ENCODE data around the gene CCDC200.
"Not testable (repeated sequence)": the region's sequence is repeated elsewhere in the genome, so short reads cannot be mapped to it uniquely, and the experiment has no call there.

CCDC200 gene

GRCh38 chr17:43211123-43211479 is 17.3 kb downstream of the CCDC200 start:
- DNase-seq (ENCODE audit: low read depth, low spot score) = no peak
- TF ChIP-seq YY1 (IDR thresholded peaks at IDR 0.05; ENCODE audit: insufficient read depth, insufficient read length) = no peak
- TF ChIP-seq SUZ12 (IDR thresholded peaks at IDR 0.05; ENCODE audit: extremely low read depth, insufficient read depth, insufficient read length) = no peak
- no peak for TF ChIP-seq ZNF274 (IDR thresholded peaks at IDR 0.05; ENCODE audit: low read depth, low read length)
- peak overlapping the region; percentile 43 for H3K4me3 ChIP-seq (ENCODE audit: insufficient read length, low read depth)
- no peaks in the 10 kb centered on the region for H3K9me3 ChIP-seq (ENCODE audit: insufficient read depth, low read length)
- H3K36me3 ChIP-seq (ENCODE audit: insufficient read depth, insufficient read length, low read length) = peaks cover 36% of the 10 kb centered on the region
- no peaks in the 10 kb centered on the region for H3K27me3 ChIP-seq (ENCODE audit: insufficient read depth, insufficient read length)
- H3K9ac ChIP-seq (ENCODE audit: insufficient read length, low read depth) = peak overlapping the region; percentile 70
- no peaks in the 10 kb centered on the region for H3K4me1 ChIP-seq (ENCODE audit: insufficient read depth, insufficient read length)

GRCh38 chr17:43210576-43210975 is 17.8 kb downstream of the CCDC200 start:
- H3K27me3 ChIP-seq (ENCODE audit: insufficient read depth, insufficient read length) = no peaks in the 10 kb centered on the region
- no peaks in the 10 kb centered on the region for H3K4me1 ChIP-seq (ENCODE audit: insufficient read depth, insufficient read length)
- TF ChIP-seq SUZ12 (IDR thresholded peaks at IDR 0.05; ENCODE audit: extremely low read depth, insufficient read depth, insufficient read length) (no peak), YY1 (IDR thresholded peaks at IDR 0.05; ENCODE audit: insufficient read depth, insufficient read length) (no peak), ZNF274 (IDR thresholded peaks at IDR 0.05; ENCODE audit: low read depth, low read length) (no peak)
- no peak for DNase-seq (ENCODE audit: low read depth, low spot score)
- no peaks in the 10 kb centered on the region for H3K9me3 ChIP-seq (ENCODE audit: insufficient read depth, low read length)
- H3K9ac ChIP-seq (ENCODE audit: insufficient read length, low read depth) = peak overlapping the region; percentile 70
- H3K4me3 ChIP-seq (ENCODE audit: insufficient read length, low read depth) = no peak overlapping the region
- H3K36me3 ChIP-seq (ENCODE audit: insufficient read depth, insufficient read length, low read length) = peaks cover 31% of the 10 kb centered on the region

- not testable (repeated sequence) for H3K4me3 ChIP-seq (ENCODE audit: insufficient read length, low read depth); DNase-seq (ENCODE audit: low read depth, low spot score)
- peaks cover 56% of the 10 kb centered on the region for H3K36me3 ChIP-seq (ENCODE audit: insufficient read depth, insufficient read length, low read length)
These were observed 25.4 kb downstream of the CCDC200 start for GRCh38 chr17:43203013-43203412.

GRCh38 chr17:43200127-43200526 is 28.3 kb downstream of the CCDC200 start:
- Histone ChIP-seq H3K4me3 (ENCODE audit: insufficient read length, low read depth) (no peak overlapping the region), H3K9me3 (ENCODE audit: insufficient read depth, low read length) (no peaks in the 10 kb centered on the region), H3K36me3 (ENCODE audit: insufficient read depth, insufficient read length, low read length) (peaks cover 70% of the 10 kb centered on the region), H3K4me1 (ENCODE audit: insufficient read depth, insufficient read length) (peaks cover 2% of the 10 kb centered on the region), H3K27me3 (ENCODE audit: insufficient read depth, insufficient read length) (no peaks in the 10 kb centered on the region), H3K9ac (ENCODE audit: insufficient read length, low read depth) (no peak overlapping the region)
- TF ChIP-seq YY1 (IDR thresholded peaks at IDR 0.05; ENCODE audit: insufficient read depth, insufficient read length) (no peak), ZNF274 (IDR thresholded peaks at IDR 0.05; ENCODE audit: low read depth, low read length) (no peak), SUZ12 (IDR thresholded peaks at IDR 0.05; ENCODE audit: extremely low read depth, insufficient read depth, insufficient read length) (no peak)
- DNase-seq (ENCODE audit: low read depth, low spot score) = no peak

More at GRCh38 chr17:43203013-43203412, 25.4 kb downstream of the CCDC200 start:
- H3K9me3 ChIP-seq (ENCODE audit: insufficient read depth, low read length); H3K27me3 ChIP-seq (ENCODE audit: insufficient read depth, insufficient read length); H3K4me1 ChIP-seq (ENCODE audit: insufficient read depth, insufficient read length); H3K9ac ChIP-seq (ENCODE audit: insufficient read length, low read depth): not testable (repeated sequence)

GRCh38 chr17:43199633-43200032 is 28.8 kb downstream of the CCDC200 start:
- H3K4me3 ChIP-seq (ENCODE audit: insufficient read length, low read depth) = no peak overlapping the region
- H3K27me3 ChIP-seq (ENCODE audit: insufficient read depth, insufficient read length) = no peaks in the 10 kb centered on the region
- peaks cover 74% of the 10 kb centered on the region for H3K36me3 ChIP-seq (ENCODE audit: insufficient read depth, insufficient read length, low read length)
- TF ChIP-seq SUZ12 (IDR thresholded peaks at IDR 0.05; ENCODE audit: extremely low read depth, insufficient read depth, insufficient read length) = no peak
- no peak for TF ChIP-seq ZNF274 (IDR thresholded peaks at IDR 0.05; ENCODE audit: low read depth, low read length)
- no peak for TF ChIP-seq YY1 (IDR thresholded peaks at IDR 0.05; ENCODE audit: insufficient read depth, insufficient read length)
- H3K4me1 ChIP-seq (ENCODE audit: insufficient read depth, insufficient read length) = peaks cover 2% of the 10 kb centered on the region
- no peak for DNase-seq (ENCODE audit: low read depth, low spot score)
- no peak overlapping the region for H3K9ac ChIP-seq (ENCODE audit: insufficient read length, low read depth)
- no peaks in the 10 kb centered on the region for H3K9me3 ChIP-seq (ENCODE audit: insufficient read depth, low read length)

GRCh38 chr17:43193251-43193650 is 35.2 kb downstream of the CCDC200 start:
- TF ChIP-seq YY1 (IDR thresholded peaks at IDR 0.05; ENCODE audit: insufficient read depth, insufficient read length) = no peak
- no peak for TF ChIP-seq SUZ12 (IDR thresholded peaks at IDR 0.05; ENCODE audit: extremely low read depth, insufficient read depth, insufficient read length)
- TF ChIP-seq ZNF274 (IDR thresholded peaks at IDR 0.05; ENCODE audit: low read depth, low read length) = no peak
- H3K36me3 ChIP-seq (ENCODE audit: insufficient read depth, insufficient read length, low read length) = peaks cover 75% of the 10 kb centered on the region
- no peaks in the 10 kb centered on the region for H3K9me3 ChIP-seq (ENCODE audit: insufficient read depth, low read length)
- H3K4me1 ChIP-seq (ENCODE audit: insufficient read depth, insufficient read length) = peaks cover 2% of the 10 kb centered on the region
- no peak overlapping the region for H3K9ac ChIP-seq (ENCODE audit: insufficient read length, low read depth)
- no peak overlapping the region for H3K4me3 ChIP-seq (ENCODE audit: insufficient read length, low read depth)
- no peaks in the 10 kb centered on the region for H3K27me3 ChIP-seq (ENCODE audit: insufficient read depth, insufficient read length)
- no peak for DNase-seq (ENCODE audit: low read depth, low spot score)

- H3K36me3 ChIP-seq (ENCODE audit: insufficient read depth, insufficient read length, low read length) = peaks cover 41% of the 10 kb centered on the region
- not testable (repeated sequence) for H3K4me1 ChIP-seq (ENCODE audit: insufficient read depth, insufficient read length); DNase-seq (ENCODE audit: low read depth, low spot score); H3K9ac ChIP-seq (ENCODE audit: insufficient read length, low read depth); H3K4me3 ChIP-seq (ENCODE audit: insufficient read length, low read depth); H3K9me3 ChIP-seq (ENCODE audit: insufficient read depth, low read length); H3K27me3 ChIP-seq (ENCODE audit: insufficient read depth, insufficient read length)
These were observed 41.8 kb downstream of the CCDC200 start for GRCh38 chr17:43186656-43187055.

GRCh38 chr17:43183921-43184320 is 44.5 kb downstream of the CCDC200 start:
- no peak overlapping the region for H3K9ac ChIP-seq (ENCODE audit: insufficient read length, low read depth)
- peaks cover 23% of the 10 kb centered on the region for H3K36me3 ChIP-seq (ENCODE audit: insufficient read depth, insufficient read length, low read length)
- TF ChIP-seq YY1 (IDR thresholded peaks at IDR 0.05; ENCODE audit: insufficient read depth, insufficient read length) = no peak
- no peak for TF ChIP-seq ZNF274 (IDR thresholded peaks at IDR 0.05; ENCODE audit: low read depth, low read length)
- TF ChIP-seq SUZ12 (IDR thresholded peaks at IDR 0.05; ENCODE audit: extremely low read depth, insufficient read depth, insufficient read length) = no peak
- H3K9me3 ChIP-seq (ENCODE audit: insufficient read depth, low read length) = no peaks in the 10 kb centered on the region
- H3K4me3 ChIP-seq (ENCODE audit: insufficient read length, low read depth) = no peak overlapping the region
- no peaks in the 10 kb centered on the region for H3K27me3 ChIP-seq (ENCODE audit: insufficient read depth, insufficient read length)
- H3K4me1 ChIP-seq (ENCODE audit: insufficient read depth, insufficient read length) = no peaks in the 10 kb centered on the region
- no peak for DNase-seq (ENCODE audit: low read depth, low spot score)

All from NT2/D1 (cell line).